ENCODE results near the gene TRPC1. TPM values are rescaled to one million over a fixed set of nuclear protein-coding genes. Genes with fewer than 3 reads are reported as not detected.

Gene TRPC1
- polyA plus RNA-seq, 1 donor from 2014 or later: 37.2 TPM

DNA sequence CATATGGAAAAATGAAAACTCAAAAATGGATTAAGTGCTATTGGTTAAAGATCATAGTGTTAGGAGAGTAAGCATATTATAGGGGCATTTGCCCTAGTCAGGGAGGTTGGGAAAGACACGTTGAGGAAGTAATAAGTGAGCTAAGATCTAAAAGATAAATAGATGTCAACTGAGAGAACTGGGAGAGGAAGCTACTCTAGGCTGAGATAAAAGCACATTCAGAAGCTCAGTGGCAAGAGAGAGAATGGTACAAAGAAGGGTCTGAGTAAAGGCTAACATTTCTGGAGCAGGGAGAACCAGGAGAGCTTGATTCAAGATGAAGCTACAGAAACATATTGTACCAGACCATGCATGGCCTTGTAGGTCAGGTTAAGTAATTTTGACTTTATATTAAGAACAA, 63.9 kb downstream of the TRPC1 start:
- H2AFZ ChIP-seq (ENCODE audit: low read depth, low read length): no peak overlapping the region
- no peaks in the 10 kb centered on the region for H3K27me3 ChIP-seq (ENCODE audit: insufficient read depth, low read depth, low read length)
- no peak overlapping the region for H3K4me2 ChIP-seq (ENCODE audit: low read length)
- TF ChIP-seq EP300 (conservative IDR thresholded peaks at IDR 0.05; ENCODE audit: poor library complexity, severe bottlenecking) (no peak), MXI1 (conservative IDR thresholded peaks at IDR 0.05; ENCODE audit: poor library complexity, severe bottlenecking) (no peak), SMC3 (conservative IDR thresholded peaks at IDR 0.05; ENCODE audit: poor library complexity) (no peak), RAD21 (conservative IDR thresholded peaks at IDR 0.05) (no peak)
- no peaks in the 10 kb centered on the region for H3K9me3 ChIP-seq (ENCODE audit: low read length)
- no peak overlapping the region for H3K4me3 ChIP-seq (ENCODE audit: low read length)
- H3F3A ChIP-seq (ENCODE audit: insufficient read depth, low read length, poor library complexity, severe bottlenecking): no peaks in the 10 kb centered on the region
- no peaks in the 10 kb centered on the region for H3K9me2 ChIP-seq (ENCODE audit: insufficient read depth, low read length)
- H4K20me1 ChIP-seq (ENCODE audit: insufficient read depth): no peaks in the 10 kb centered on the region
- H3K79me2 ChIP-seq (replicated peaks; ENCODE audit: insufficient read depth, low read length): no peaks in the 10 kb centered on the region
- no peaks in the 10 kb centered on the region for H3K36me3 ChIP-seq (ENCODE audit: insufficient read depth, low read length)
- no peak overlapping the region for H3K27ac ChIP-seq (ENCODE audit: low read length)
- no peak overlapping the region for H3K9ac ChIP-seq (ENCODE audit: low read length)

- Histone ChIP-seq H3K4me3 (ENCODE audit: low read length) (no peak overlapping the region), H3F3A (ENCODE audit: insufficient read depth, low read length, poor library complexity, severe bottlenecking) (no peaks in the 10 kb centered on the region), H4K20me1 (ENCODE audit: insufficient read depth) (no peaks in the 10 kb centered on the region), H3K36me3 (ENCODE audit: insufficient read depth, low read length) (no peaks in the 10 kb centered on the region), H3K9me2 (ENCODE audit: insufficient read depth, low read length) (no peaks in the 10 kb centered on the region), H3K79me2 (replicated peaks; ENCODE audit: insufficient read depth, low read length) (no peaks in the 10 kb centered on the region), H3K9ac (ENCODE audit: low read length) (no peak overlapping the region), H3K4me2 (ENCODE audit: low read length) (no peak overlapping the region), H3K9me3 (ENCODE audit: low read length) (no peaks in the 10 kb centered on the region), H3K27ac (ENCODE audit: low read length) (no peak overlapping the region), H2AFZ (ENCODE audit: low read depth, low read length) (no peak overlapping the region), H3K27me3 (ENCODE audit: insufficient read depth, low read depth, low read length) (no peaks in the 10 kb centered on the region)
- TF ChIP-seq, protein P1, sequence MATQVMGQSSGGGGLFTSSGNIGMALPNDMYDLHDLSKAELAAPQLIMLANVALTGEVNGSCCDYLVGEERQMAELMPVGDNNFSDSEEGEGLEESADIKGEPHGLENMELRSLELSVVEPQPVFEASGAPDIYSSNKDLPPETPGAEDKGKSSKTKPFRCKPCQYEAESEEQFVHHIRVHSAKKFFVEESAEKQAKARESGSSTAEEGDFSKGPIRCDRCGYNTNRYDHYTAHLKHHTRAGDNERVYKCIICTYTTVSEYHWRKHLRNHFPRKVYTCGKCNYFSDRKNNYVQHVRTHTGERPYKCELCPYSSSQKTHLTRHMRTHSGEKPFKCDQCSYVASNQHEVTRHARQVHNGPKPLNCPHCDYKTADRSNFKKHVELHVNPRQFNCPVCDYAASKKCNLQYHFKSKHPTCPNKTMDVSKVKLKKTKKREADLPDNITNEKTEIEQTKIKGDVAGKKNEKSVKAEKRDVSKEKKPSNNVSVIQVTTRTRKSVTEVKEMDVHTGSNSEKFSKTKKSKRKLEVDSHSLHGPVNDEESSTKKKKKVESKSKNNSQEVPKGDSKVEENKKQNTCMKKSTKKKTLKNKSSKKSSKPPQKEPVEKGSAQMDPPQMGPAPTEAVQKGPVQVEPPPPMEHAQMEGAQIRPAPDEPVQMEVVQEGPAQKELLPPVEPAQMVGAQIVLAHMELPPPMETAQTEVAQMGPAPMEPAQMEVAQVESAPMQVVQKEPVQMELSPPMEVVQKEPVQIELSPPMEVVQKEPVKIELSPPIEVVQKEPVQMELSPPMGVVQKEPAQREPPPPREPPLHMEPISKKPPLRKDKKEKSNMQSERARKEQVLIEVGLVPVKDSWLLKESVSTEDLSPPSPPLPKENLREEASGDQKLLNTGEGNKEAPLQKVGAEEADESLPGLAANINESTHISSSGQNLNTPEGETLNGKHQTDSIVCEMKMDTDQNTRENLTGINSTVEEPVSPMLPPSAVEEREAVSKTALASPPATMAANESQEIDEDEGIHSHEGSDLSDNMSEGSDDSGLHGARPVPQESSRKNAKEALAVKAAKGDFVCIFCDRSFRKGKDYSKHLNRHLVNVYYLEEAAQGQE (IDR thresholded peaks at IDR 0.05; ENCODE audit: borderline replicate concordance): no peak
- TF ChIP-seq EP300 (conservative IDR thresholded peaks at IDR 0.05; ENCODE audit: poor library complexity, severe bottlenecking) (no peak), POLR2AphosphoS5 (IDR thresholded peaks at IDR 0.05) (no peak)
Measured at GRCh38 chr3:142794508-142794907, 70.7 kb downstream of the TRPC1 start.

DNA sequence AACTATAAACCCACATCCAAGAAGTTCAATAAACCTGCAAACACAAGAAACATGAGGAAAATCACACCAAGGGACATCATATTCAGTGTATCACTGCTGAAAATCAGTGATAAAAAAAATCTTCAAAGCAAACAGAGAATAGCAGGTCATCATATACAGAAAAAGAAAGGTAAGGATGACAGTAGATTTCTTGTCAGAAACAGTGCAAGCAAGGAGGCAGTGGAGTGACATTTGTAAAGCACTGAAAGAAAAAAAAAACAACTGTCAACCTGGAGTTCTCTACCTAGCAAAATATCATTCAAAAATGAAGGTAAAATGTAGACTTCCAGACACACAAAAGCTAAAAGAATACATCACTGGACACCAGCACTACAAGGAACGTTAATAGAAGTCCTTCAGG, 71.5 kb downstream of the TRPC1 start:
- Histone ChIP-seq H3K9ac (ENCODE audit: low read length) (no peak overlapping the region), H3F3A (ENCODE audit: insufficient read depth, low read length, poor library complexity, severe bottlenecking) (no peaks in the 10 kb centered on the region), H3K27me3 (ENCODE audit: insufficient read depth, low read depth, low read length) (no peaks in the 10 kb centered on the region), H3K79me2 (replicated peaks; ENCODE audit: insufficient read depth, low read length) (no peaks in the 10 kb centered on the region), H3K9me2 (ENCODE audit: insufficient read depth, low read length) (no peaks in the 10 kb centered on the region), H4K20me1 (ENCODE audit: insufficient read depth) (no peaks in the 10 kb centered on the region), H3K27ac (ENCODE audit: low read length) (no peak overlapping the region), H3K4me3 (ENCODE audit: low read length) (no peak overlapping the region), H2AFZ (ENCODE audit: low read depth, low read length) (no peak overlapping the region), H3K9me3 (ENCODE audit: low read length) (no peaks in the 10 kb centered on the region), H3K4me2 (ENCODE audit: low read length) (no peak overlapping the region), H3K36me3 (ENCODE audit: insufficient read depth, low read length) (no peaks in the 10 kb centered on the region)
- TF ChIP-seq MXI1 (conservative IDR thresholded peaks at IDR 0.05; ENCODE audit: poor library complexity, severe bottlenecking): no peak

GRCh38 chr3:142796823-142797222, 73.0 kb downstream of the TRPC1 start:
- Histone ChIP-seq H3F3A (ENCODE audit: insufficient read depth, low read length, poor library complexity, severe bottlenecking) (no peaks in the 10 kb centered on the region), H3K27me3 (ENCODE audit: insufficient read depth, low read depth, low read length) (no peaks in the 10 kb centered on the region), H4K20me1 (ENCODE audit: insufficient read depth) (no peaks in the 10 kb centered on the region), H3K9me2 (ENCODE audit: insufficient read depth, low read length) (no peaks in the 10 kb centered on the region), H3K9me3 (ENCODE audit: low read length) (no peaks in the 10 kb centered on the region), H2AFZ (ENCODE audit: low read depth, low read length) (no peak overlapping the region), H3K27ac (ENCODE audit: low read length) (no peak overlapping the region), H3K4me3 (ENCODE audit: low read length) (no peak overlapping the region), H3K36me3 (ENCODE audit: insufficient read depth, low read length) (no peaks in the 10 kb centered on the region), H3K79me2 (replicated peaks; ENCODE audit: insufficient read depth, low read length) (no peaks in the 10 kb centered on the region), H3K9ac (ENCODE audit: low read length) (no peak overlapping the region), H3K4me2 (ENCODE audit: low read length) (no peak overlapping the region)
- TF ChIP-seq MXI1 (conservative IDR thresholded peaks at IDR 0.05; ENCODE audit: poor library complexity, severe bottlenecking): no peak
- TF ChIP-seq SMC3 (conservative IDR thresholded peaks at IDR 0.05; ENCODE audit: poor library complexity): no peak
- TF ChIP-seq POLR2AphosphoS5 (IDR thresholded peaks at IDR 0.05): no peak
- TF ChIP-seq, protein P1 (IDR thresholded peaks at IDR 0.05; ENCODE audit: borderline replicate concordance): no peak
- TF ChIP-seq RAD21 (conservative IDR thresholded peaks at IDR 0.05): no peak

Data from neural cell (in vitro differentiated cells).